CD4-positive, CD25-positive, alpha-beta regulatory T cell (primary cell): ENCODE results near the gene SARDH. TPM values are rescaled to one million over a fixed set of nuclear protein-coding genes. Genes with fewer than 3 reads are reported as not detected.

Experiments used
- ATAC-seq, 2 donors: fragments of 150-1000 bp; cut with Tn5 transposase; one replicate each; pipeline ENCODE4 v1.10.0; 2021; ENCODE audit warnings: low read depth in 2 of 2, moderate number of reproducible peaks in 2 of 2, moderate library complexity in 1 of 2
- DNase-seq, 3 donors: peaks; one replicate each; pipeline versions ENCODE4 v3.0.0 to v3.0.0-alpha.2; 2012 to 2022; ENCODE audit warnings: mixed read lengths in 1 of 3
- H3K27ac ChIP-seq: one replicate; pipeline ENCODE4 v1.7.0; 2013; ENCODE audit warnings: mild to moderate bottlenecking, low read length; ENCODE audit not compliant: insufficient read depth, poor library complexity, severe bottlenecking
- H3K27me3 ChIP-seq: one replicate; pipeline ENCODE4 v1.7.0; 2013; ENCODE audit warnings: low read length; ENCODE audit not compliant: control insufficient read depth, insufficient read depth
- H3K36me3 ChIP-seq: one replicate; pipeline ENCODE4 v1.7.0; 2013; ENCODE audit warnings: mild to moderate bottlenecking, low read length, moderate library complexity; ENCODE audit not compliant: control insufficient read depth, insufficient read depth
- H3K4me1 ChIP-seq: 2 replicates; pipeline ENCODE4 v1.7.0; 2013; ENCODE audit warnings: mild to moderate bottlenecking, low read length; ENCODE audit not compliant: insufficient read depth, control insufficient read depth, poor library complexity, severe bottlenecking
- H3K4me3 ChIP-seq: one replicate; pipeline ENCODE4 v1.7.0; 2013; ENCODE audit warnings: low read depth, mild to moderate bottlenecking, low read length, moderate library complexity
- H3K9me3 ChIP-seq, 2 experiments: 1 replicate in 1 of 2; 2 replicates in 1 of 2; pipeline ENCODE4 v1.7.0; 2013; ENCODE audit warnings: low read length in 2 of 2, mild to moderate bottlenecking in 1 of 2, moderate library complexity in 1 of 2; ENCODE audit not compliant: control insufficient read depth in 2 of 2
- H3K27ac Mint-ChIP-seq, 3 donors: one replicate each; pipeline ENCODE4 v1.8.0; 2020 to 2022; ENCODE audit warnings: mild to moderate bottlenecking in 3 of 3, mixed read lengths in 3 of 3, moderate library complexity in 2 of 3
- H3K27me3 Mint-ChIP-seq: one replicate; pipeline ENCODE4 v1.8.0; 2022; ENCODE audit warnings: mild to moderate bottlenecking, mixed read lengths
- H3K36me3 Mint-ChIP-seq: one replicate; pipeline ENCODE4 v1.8.0; 2020; ENCODE audit warnings: mixed read lengths
- H3K4me1 Mint-ChIP-seq, 4 donors: one replicate each; pipeline ENCODE4 v1.8.0; 2020 to 2022; ENCODE audit warnings: mixed read lengths in 4 of 4, mild to moderate bottlenecking in 1 of 4
- H3K4me3 Mint-ChIP-seq, 4 donors: one replicate each; pipeline ENCODE4 v1.8.0; 2020 to 2022; ENCODE audit warnings: mild to moderate bottlenecking in 4 of 4, mixed read lengths in 4 of 4, moderate library complexity in 3 of 4
- H3K9me3 Mint-ChIP-seq, 7 donors: one replicate each; pipeline ENCODE4 v1.8.0; 2020 to 2022; ENCODE audit warnings: mixed read lengths in 7 of 7, mild to moderate bottlenecking in 3 of 7, moderate library complexity in 2 of 7
- polyA plus RNA-seq, 4 donors: library from polyadenylated mRNA; unstranded; fragments of 300-500 nt; fragmentation: Illumina TruSeq; gene quantifications; one replicate each; pipeline ENCODE4 v1.2.3, GENCODE V29; 2021
- total RNA-seq: library from RNA; stranded (reverse); gene quantifications from one replicate; pipeline ENCODE4 v1.2.3, GENCODE V29; 2022

The SARDH gene
- total and polyA plus RNA-seq, 5 donors from 2014 or later: 5.8 to 15.6 (median 8.4) TPM

- no peak overlapping the region for H3K4me3 Mint-ChIP-seq
- no peaks in the 10 kb centered on the region for H3K36me3 ChIP-seq
- DNase-seq (no peak), ATAC-seq (no peak)
- no peaks in the 10 kb centered on the region for H3K9me3 ChIP-seq
- peaks cover 5 to 11% (median 6%) of the 10 kb centered on the region in 4 donors for H3K4me1 Mint-ChIP-seq
- H3K27me3 Mint-ChIP-seq: peaks cover 25% of the 10 kb centered on the region
- H3K27ac ChIP-seq: no peak overlapping the region
- peaks cover 0 to 2% (median 0%) of the 10 kb centered on the region in 7 donors for H3K9me3 Mint-ChIP-seq
- no peaks in the 10 kb centered on the region for H3K27me3 ChIP-seq
- H3K36me3 Mint-ChIP-seq: no peaks in the 10 kb centered on the region
- no peak overlapping the region for H3K4me3 ChIP-seq
- no peak overlapping the region for H3K27ac Mint-ChIP-seq
- H3K4me1 ChIP-seq: peaks cover 9% of the 10 kb centered on the region
These were observed 123.0 kb downstream of the SARDH start for GRCh38 chr9:133615186-133615585.

- H3K4me3 Mint-ChIP-seq: no peak overlapping the region
- no peak for DNase-seq
- ATAC-seq: no peak
- H3K4me3 ChIP-seq: no peak overlapping the region
- H3K36me3 Mint-ChIP-seq: no peaks in the 10 kb centered on the region
- H3K27ac Mint-ChIP-seq: no peak overlapping the region
- no peak overlapping the region for H3K27ac ChIP-seq
- peaks cover under 1 to 8% (median 3%) of the 10 kb centered on the region in 4 donors for H3K4me1 Mint-ChIP-seq
- H3K27me3 ChIP-seq: no peaks in the 10 kb centered on the region
- no peaks in the 10 kb centered on the region for H3K9me3 ChIP-seq
- peaks cover 0 to 2% (median 0%) of the 10 kb centered on the region in 7 donors for H3K9me3 Mint-ChIP-seq
- peaks cover 29% of the 10 kb centered on the region for H3K27me3 Mint-ChIP-seq
- peaks cover 3% of the 10 kb centered on the region for H3K4me1 ChIP-seq
- no peaks in the 10 kb centered on the region for H3K36me3 ChIP-seq
These were observed 123.5 kb downstream of the SARDH start for GRCh38 chr9:133614678-133615077.

GRCh38 chr9:133614056-133614455 is 124.1 kb downstream of the SARDH start:
- H3K4me3 Mint-ChIP-seq: no peak overlapping the region
- peaks cover 0 to 2% (median 0%) of the 10 kb centered on the region in 7 donors for H3K9me3 Mint-ChIP-seq
- no peaks in the 10 kb centered on the region for H3K36me3 ChIP-seq
- no peak overlapping the region for H3K27ac Mint-ChIP-seq
- H3K27me3 Mint-ChIP-seq: peaks cover 32% of the 10 kb centered on the region
- H3K27ac ChIP-seq: no peak overlapping the region
- no peak for ATAC-seq
- H3K9me3 ChIP-seq: no peaks in the 10 kb centered on the region
- no peaks in the 10 kb centered on the region for H3K27me3 ChIP-seq
- DNase-seq: no peak
- peaks cover 0 to 8% (median under 1%) of the 10 kb centered on the region in 4 donors for H3K4me1 Mint-ChIP-seq
- no peaks in the 10 kb centered on the region for H3K36me3 Mint-ChIP-seq
- H3K4me3 ChIP-seq: no peak overlapping the region
- no peaks in the 10 kb centered on the region for H3K4me1 ChIP-seq

Other genes starting within 250 kb of the SARDH start
- gene MYMK, start 213.4 kb downstream of the SARDH start, total RNA-seq: not detected
- gene MYMK, start 213.4 kb downstream of the SARDH start, polyA plus RNA-seq: not detected
- gene ADAMTSL2, start 203.6 kb downstream of the SARDH start, total RNA-seq: not detected
- not detected for gene ADAMTSL2, start 203.6 kb downstream of the SARDH start, polyA plus RNA-seq
- gene FAM163B, start 129.0 kb downstream of the SARDH start, total RNA-seq: not detected
- not detected for gene FAM163B, start 129.0 kb downstream of the SARDH start, polyA plus RNA-seq
- gene DBH, start 102.0 kb downstream of the SARDH start, total RNA-seq: 0.12 TPM
- gene DBH, start 102.0 kb downstream of the SARDH start, polyA plus RNA-seq: not detected